Activated CD4-positive, alpha-beta memory T cell treated with anti-CD3 and anti-CD28 coated beads for 36 hours (primary cell): ENCODE measurements around the gene CORO2A. TPM values are rescaled to one million over a fixed set of nuclear protein-coding genes. Genes with fewer than 3 reads are reported as not detected.

Source experiments
- CTCF ChIA-PET: fragments of 350-600 bp; sonication (Branson Sonifier 250); formaldehyde crosslinking; loops from one replicate; lab custom pipeline; 2021; ENCODE audit warnings: antibody characterized with exemption, inconsistent platforms; lab: Charles Lee
- POLR2A ChIA-PET: fragments of 350-600 bp; sonication (Branson Sonifier 250); formaldehyde crosslinking; loops from one replicate; lab custom pipeline; 2021; ENCODE audit warnings: antibody characterized with exemption; lab: Charles Lee
- DNase-seq: peaks from one replicate; pipeline ENCODE4 v3.0.0-alpha.2; 2020
- H3K27ac Mint-ChIP-seq: one replicate; pipeline ENCODE4 v1.8.0; 2021; ENCODE audit warnings: mixed read lengths
- H3K27me3 Mint-ChIP-seq: one replicate; pipeline ENCODE4 v1.8.0; 2021; ENCODE audit warnings: mixed read lengths
- H3K36me3 Mint-ChIP-seq: one replicate; pipeline ENCODE4 v1.8.0; 2021; ENCODE audit warnings: mixed read lengths
- H3K4me1 Mint-ChIP-seq: one replicate; pipeline ENCODE4 v1.8.0; 2021; ENCODE audit warnings: low read depth, mixed read lengths
- H3K4me3 Mint-ChIP-seq: one replicate; pipeline ENCODE4 v1.8.0; 2021; ENCODE audit warnings: mild to moderate bottlenecking, mixed read lengths
- H3K9me3 Mint-ChIP-seq: one replicate; pipeline ENCODE4 v1.8.0; 2021; ENCODE audit warnings: mixed read lengths
- intact Hi-C: fragments of 100-400 bp; cut with micrococcal nuclease; formaldehyde crosslinking; loops from one replicate; pipeline ENCODE4 v1.15.1; 2023
- total RNA-seq, 2 experiments: library from RNA; stranded (reverse); gene quantifications; one replicate each; pipeline ENCODE4 v1.2.3, GENCODE V29; 2021

The CORO2A gene
- total RNA-seq, 2 experiments from 2014 or later, result 9.8 to 9.9 TPM

DNA sequence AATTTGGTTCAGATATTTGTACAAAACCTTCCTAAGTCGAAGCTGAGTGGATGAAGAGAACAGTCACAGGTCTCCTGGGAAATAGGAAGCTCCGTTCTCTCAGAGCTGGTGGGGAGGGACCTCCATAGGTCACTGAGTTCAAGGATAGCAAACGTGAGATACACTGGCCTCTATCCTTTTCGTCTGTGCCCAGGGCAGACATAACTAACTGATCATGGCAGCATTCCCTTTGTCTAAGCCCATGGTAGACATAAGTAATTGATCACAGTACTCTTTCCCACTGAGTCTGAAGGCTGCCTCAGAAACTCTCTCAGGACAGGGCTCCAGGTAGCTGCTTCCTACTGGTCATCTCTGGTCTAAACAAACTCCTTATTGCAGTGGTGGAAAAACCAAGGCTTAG lies 12.3 kb upstream of the CORO2A start:
- Mint-ChIP-seq H3K36me3 (peaks cover 3% of the 10 kb centered on the region), H3K27ac (no peak overlapping the region), H3K4me1 (peaks cover 2% of the 10 kb centered on the region), H3K27me3 (no peaks in the 10 kb centered on the region), H3K4me3 (no peak overlapping the region), H3K9me3 (no peaks in the 10 kb centered on the region)
- DNase-seq, result no peak
- POLR2A ChIA-PET, result no interaction called here
- intact Hi-C loops, result loop anchor here (1.0 to 5.0 kb wide), 4 partner anchors 50 to 130 kb away; partner anchors contain the start of genes TBC1D2 and TRIM14
- CTCF ChIA-PET, result interaction anchor here (0.9 to 6.4 kb wide), 14 partner anchors 12 to 170 kb away, joined by 3 to 47 read pairs (median 4); partner anchors contain the start of genes CORO2A, TBC1D2 and TRIM14

DNA sequence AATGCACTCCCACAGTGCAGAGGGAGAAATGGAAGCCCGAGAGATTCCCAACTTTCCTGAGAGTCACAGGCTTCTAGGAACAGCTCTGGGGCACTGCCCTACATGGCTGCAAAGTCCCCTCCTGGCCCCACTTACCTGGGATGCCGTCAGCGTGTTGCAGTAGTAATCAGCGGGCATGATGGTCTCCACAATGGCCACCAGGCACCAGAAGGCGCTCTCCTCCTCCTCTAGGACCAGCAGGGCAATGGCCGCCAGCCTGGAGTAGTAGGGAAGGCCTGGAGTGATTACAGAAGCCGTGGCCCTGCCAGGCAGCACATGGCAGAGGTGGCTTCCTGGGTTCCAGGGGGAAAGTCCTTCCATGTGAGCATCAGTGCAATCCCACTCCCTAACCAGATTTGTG lies 10.7 kb upstream of the CORO2A start:
- Mint-ChIP-seq H3K4me3 (no peak overlapping the region), H3K4me1 (peaks cover 2% of the 10 kb centered on the region), H3K27ac (no peak overlapping the region), H3K27me3 (no peaks in the 10 kb centered on the region), H3K9me3 (no peaks in the 10 kb centered on the region), H3K36me3 (peaks cover 3% of the 10 kb centered on the region)
- intact Hi-C loops, result no loop called here
- DNase-seq, result no peak
- ChIA-PET CTCF (interaction anchor here (6.4 kb wide), 1 partner anchor 11 kb away, joined by 46 read pairs; the partner anchor contains the start of gene CORO2A), POLR2A (interaction anchor here (0.8 kb wide), 1 partner anchor 10 kb away, joined by 3 read pairs; no protein-coding TSS in a partner anchor)

DNA sequence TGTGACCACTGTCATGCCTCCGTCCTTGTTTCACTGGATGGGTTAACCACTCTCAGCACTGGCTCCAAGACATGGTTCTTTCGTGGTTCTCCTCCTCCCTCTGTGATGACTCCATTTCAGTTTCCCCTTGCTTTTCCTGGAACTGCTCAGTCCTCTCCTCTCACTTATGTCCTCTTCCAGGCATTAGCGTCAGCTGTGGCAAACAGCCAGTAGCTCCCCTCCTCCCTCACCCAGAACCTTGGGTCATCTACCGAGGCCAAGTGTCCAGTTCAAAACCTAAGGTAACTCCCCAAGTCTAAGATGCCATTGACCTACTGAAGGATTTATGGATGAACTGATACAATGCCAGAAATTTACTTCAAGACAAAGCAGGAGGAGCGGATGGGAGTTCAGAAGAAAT lies 9.8 kb upstream of the CORO2A start:
- H3K9me3 Mint-ChIP-seq, result no peaks in the 10 kb centered on the region
- DNase-seq, result no peak
- H3K36me3 Mint-ChIP-seq, result no peaks in the 10 kb centered on the region
- H3K4me1 Mint-ChIP-seq, result peaks cover 2% of the 10 kb centered on the region
- no peaks in the 10 kb centered on the region for H3K27me3 Mint-ChIP-seq
- intact Hi-C loops, result no loop called here
- CTCF ChIA-PET, result interaction anchor here (6.4 kb wide), 1 partner anchor 10 kb away, joined by 46 read pairs; the partner anchor contains the start of gene CORO2A
- POLR2A ChIA-PET, result no interaction called here
- H3K27ac Mint-ChIP-seq, result no peak overlapping the region
- H3K4me3 Mint-ChIP-seq, result no peak overlapping the region

DNA sequence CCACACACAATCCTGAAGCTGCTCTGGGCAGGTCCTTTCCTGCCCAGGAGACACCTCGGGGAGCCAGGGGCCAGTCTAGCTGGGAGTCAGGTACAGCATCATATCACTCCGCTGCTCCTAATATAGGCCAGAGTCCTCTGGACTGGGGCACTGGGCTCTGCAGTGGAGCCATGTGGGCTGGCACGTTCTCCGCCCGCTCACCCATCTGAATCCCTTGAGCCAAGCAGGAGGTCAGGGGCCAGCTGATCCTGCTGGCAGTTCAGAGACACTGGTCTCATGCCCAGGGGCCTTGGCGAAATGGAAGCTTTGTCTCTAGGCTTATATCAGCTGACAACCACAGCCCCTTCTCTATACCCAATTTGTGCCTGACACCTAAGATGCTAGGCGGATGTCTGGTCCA lies 9.3 kb upstream of the CORO2A start:
- CTCF ChIA-PET, result no interaction called here
- H3K27ac Mint-ChIP-seq, result no peak overlapping the region

DNA sequence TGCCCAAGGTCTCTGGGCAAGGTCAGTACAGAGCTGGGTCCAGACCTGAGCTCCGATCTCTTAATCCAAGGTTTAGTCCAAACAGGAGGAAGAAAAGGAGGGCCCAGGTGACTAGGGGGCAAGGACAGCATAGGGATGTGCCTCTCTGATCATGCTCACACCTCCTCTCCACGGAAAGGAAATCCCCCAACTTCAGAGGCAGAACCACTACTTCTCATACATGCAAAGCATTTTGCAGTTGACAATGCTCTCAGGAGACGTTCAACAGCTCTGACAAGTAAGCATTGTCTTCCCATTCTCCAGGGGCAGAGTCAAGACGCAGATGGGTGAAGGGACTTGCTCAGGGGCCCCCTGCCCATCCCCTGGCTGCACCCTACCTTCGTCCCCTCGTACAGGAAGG lies 8.7 kb upstream of the CORO2A start:
- Mint-ChIP-seq H3K9me3 (no peaks in the 10 kb centered on the region), H3K27me3 (no peaks in the 10 kb centered on the region), H3K36me3 (no peaks in the 10 kb centered on the region), H3K4me3 (no peak overlapping the region), H3K27ac (no peak overlapping the region), H3K4me1 (peaks cover 2% of the 10 kb centered on the region)
- no peak for DNase-seq
- CTCF ChIA-PET, result no interaction called here
- POLR2A ChIA-PET, result no interaction called here
- intact Hi-C loops, result no loop called here

More for the DNA sequence above, 9.3 kb upstream of the CORO2A start:
- no peak for DNase-seq
- intact Hi-C loops, result no loop called here
- no peaks in the 10 kb centered on the region for H3K9me3 Mint-ChIP-seq
- POLR2A ChIA-PET, result no interaction called here
- H3K4me3 Mint-ChIP-seq, result no peak overlapping the region
- peaks cover 2% of the 10 kb centered on the region for H3K4me1 Mint-ChIP-seq
- H3K27me3 Mint-ChIP-seq, result no peaks in the 10 kb centered on the region
- no peaks in the 10 kb centered on the region for H3K36me3 Mint-ChIP-seq

DNA sequence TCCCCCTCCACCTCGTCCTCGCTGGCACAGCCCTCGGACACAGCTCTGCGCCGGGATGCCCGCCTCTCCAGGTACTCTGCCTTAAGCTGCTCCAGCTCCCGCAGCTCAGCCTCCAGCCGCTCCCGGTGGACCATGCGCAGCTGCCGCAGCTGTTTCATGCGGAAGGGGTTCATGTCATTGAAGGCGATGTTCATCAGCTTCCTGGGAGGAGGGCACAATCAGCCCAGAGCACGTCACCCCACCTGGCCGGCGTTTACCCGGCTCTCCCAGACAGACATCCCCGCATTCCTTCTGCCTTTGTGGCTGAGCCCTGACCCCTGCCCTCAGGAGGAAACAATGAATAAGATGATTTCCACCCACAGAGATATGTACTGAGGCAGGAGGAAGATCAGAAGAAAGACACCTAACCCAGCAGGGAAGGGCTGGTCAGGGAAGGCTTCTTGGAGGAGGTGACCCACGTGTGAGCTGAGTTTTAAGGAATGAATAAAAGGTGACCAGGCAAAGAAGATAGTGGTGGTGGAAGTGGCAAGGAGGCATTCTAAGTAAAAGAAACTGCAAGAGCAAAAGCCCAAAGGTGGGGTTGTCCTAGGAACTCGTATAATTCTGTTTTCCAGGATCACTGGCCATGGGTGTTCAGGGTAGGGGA lies 7.1 kb upstream of the CORO2A start:
- no peak overlapping the region for H3K27ac Mint-ChIP-seq
- ChIA-PET POLR2A (no interaction called here), CTCF (interaction anchor here (1.4 kb wide), 1 partner anchor 63 kb away, joined by 5 read pairs; no protein-coding TSS in a partner anchor)
- intact Hi-C loops, result no loop called here
- H3K27me3 Mint-ChIP-seq, result no peaks in the 10 kb centered on the region
- no peaks in the 10 kb centered on the region for H3K36me3 Mint-ChIP-seq
- no peak overlapping the region for H3K4me3 Mint-ChIP-seq
- H3K9me3 Mint-ChIP-seq, result no peaks in the 10 kb centered on the region
- H3K4me1 Mint-ChIP-seq, result no peaks in the 10 kb centered on the region
- no peak for DNase-seq

DNA sequence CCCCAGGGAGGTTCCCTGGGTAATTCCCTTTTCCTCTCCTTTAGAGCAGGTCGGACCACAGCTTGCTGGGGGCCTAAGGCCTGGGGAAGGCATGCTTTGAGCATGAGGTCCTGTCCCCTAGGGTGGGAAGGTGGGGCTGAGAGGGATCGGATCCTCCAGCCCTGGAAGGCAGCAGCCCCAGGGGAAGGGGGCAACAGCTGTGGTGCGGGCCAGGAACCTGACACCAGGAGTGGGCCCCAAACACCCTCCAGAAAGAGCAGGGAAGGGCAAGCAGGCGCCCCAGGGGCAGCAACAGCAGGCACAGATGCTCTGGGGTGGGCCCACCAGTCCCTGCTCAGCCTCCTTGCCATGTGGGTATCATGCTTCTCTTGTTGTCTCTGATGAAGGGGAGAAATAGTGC lies 3.2 kb upstream of the CORO2A start:
- Mint-ChIP-seq H3K36me3 (no peaks in the 10 kb centered on the region), H3K27ac (no peak overlapping the region), H3K4me1 (peaks cover 7% of the 10 kb centered on the region), H3K27me3 (no peaks in the 10 kb centered on the region), H3K9me3 (no peaks in the 10 kb centered on the region), H3K4me3 (no peak overlapping the region)
- POLR2A ChIA-PET, result no interaction called here
- DNase-seq, result no peak
- intact Hi-C loops, result no loop called here
- CTCF ChIA-PET, result no interaction called here

DNA sequence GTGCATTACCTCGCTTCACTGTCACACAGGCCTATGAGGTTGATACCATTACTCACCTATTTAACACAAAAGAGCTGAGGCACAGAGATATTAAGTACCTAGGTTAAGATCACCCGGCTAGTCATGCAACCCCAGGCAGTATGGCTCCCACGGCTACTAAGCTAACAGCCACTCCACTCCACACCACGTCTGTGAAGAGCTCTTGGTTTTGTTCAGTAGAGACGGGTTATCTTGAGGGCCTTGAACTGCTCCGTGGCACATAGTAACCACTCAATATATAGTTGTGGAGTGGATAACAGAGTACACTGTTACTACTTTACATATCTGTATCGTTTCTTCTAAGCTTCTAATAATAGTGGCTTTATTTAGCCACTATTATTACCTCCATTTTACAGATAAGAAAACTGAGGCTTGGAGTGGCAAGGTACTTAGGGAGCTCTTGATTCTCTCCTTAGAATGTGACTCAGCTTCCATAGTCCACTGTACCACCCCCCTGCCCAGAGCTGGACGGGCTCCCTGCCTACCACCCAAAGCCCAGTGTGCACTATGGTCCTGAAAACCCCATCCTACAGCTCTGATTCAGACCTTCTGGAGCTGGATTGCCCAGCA lies 1.0 kb upstream of the CORO2A start:
- no peaks in the 10 kb centered on the region for H3K27me3 Mint-ChIP-seq
- H3K4me1 Mint-ChIP-seq, result peaks cover 21% of the 10 kb centered on the region
- H3K27ac Mint-ChIP-seq, result peak overlapping the region; percentile 49
- CTCF ChIA-PET, result interaction anchor here (0.7 to 4.7 kb wide), 8 partner anchors 12 to 120 kb away, joined by 3 to 46 read pairs (median 4); partner anchors contain the start of genes TBC1D2 and TRIM14
- no peaks in the 10 kb centered on the region for H3K9me3 Mint-ChIP-seq
- POLR2A ChIA-PET, result interaction anchor here (0.7 to 2.9 kb wide), 8 partner anchors 10 to 91 kb away, joined by 3 to 20 read pairs (median 3); partner anchors contain the start of gene TRIM14
- no peaks in the 10 kb centered on the region for H3K36me3 Mint-ChIP-seq
- H3K4me3 Mint-ChIP-seq, result peak overlapping the region; percentile 86
- DNase-seq, result no peak
- intact Hi-C loops, result loop anchor here (1.0 to 5.0 kb wide), 6 partner anchors 25 to 136 kb away; partner anchors contain the start of genes NANS and TBC1D2

DNA sequence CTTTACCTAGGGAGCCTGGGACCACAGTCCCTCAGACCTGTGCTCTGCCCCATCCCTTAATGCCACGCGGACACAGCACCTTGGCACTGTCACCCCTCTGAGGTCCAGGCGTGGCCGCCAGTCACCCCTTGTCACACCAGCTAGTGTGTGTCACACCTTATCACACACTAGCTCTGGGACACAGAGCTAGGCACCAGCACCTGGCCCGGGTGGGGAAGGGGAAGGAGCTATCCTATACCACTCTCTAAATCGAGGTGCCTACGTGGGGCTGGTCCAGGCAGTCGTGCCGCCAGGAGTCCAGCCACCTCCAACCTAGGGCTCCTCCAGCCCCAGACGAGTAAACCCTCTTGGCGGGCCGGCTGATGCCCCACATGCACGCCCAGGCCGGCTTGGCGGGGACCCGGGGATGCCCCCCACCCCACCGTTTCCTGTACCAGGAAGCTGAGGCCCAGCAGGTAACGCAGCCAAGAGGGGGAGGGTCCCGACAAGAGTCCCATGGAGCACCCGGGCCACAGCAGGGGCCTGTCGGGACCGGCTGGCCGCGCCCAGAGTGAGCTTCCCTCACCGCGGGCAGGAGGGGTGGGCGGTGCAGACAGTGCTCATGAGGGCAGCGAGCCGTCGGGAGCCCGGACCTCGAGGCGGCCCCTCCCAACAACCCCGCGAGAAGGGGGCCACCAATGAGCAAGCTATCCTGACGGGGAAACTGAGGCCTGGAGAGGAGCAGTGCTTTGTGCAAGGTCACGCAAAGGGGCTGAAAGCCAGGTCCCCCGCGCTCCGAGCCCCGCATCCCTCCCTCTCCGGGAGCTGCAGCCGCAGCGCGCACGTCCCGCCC lies 550 bp downstream of the CORO2A start:
- POLR2A ChIA-PET, result interaction anchor here (0.6 to 2.9 kb wide), 9 partner anchors 14 to 285 kb away, joined by 3 to 20 read pairs (median 4); partner anchors contain the start of genes NANS, TBC1D2 and TRIM14
- peaks cover 21% of the 10 kb centered on the region for H3K4me1 Mint-ChIP-seq
- CTCF ChIA-PET, result interaction anchor here (0.7 to 4.7 kb wide), 9 partner anchors 10 to 117 kb away, joined by 3 to 46 read pairs (median 4); partner anchors contain the start of gene TBC1D2

DNA sequence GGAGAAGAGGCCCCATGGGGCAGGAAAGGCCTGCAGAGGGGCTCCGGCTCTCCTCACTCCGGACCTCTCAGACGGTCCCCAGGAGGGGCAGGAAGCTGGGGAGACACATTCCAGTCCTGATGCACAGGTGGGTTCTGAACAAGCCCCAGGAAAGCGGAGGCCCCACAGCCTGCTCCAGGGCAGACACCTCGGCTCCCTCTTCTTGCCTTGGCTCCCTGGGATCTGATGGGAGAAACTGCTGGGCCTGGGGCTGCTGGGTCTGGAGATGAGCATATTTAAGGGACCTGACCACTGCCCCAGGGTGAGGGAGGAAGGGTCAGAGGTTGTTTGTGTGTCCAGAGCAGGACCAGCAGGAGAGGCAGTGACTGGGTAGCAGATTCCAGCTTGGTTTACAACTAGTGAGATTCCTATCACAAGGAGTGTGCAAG lies 1.2 kb downstream of the CORO2A start:
- no peaks in the 10 kb centered on the region for H3K36me3 Mint-ChIP-seq
- H3K4me3 Mint-ChIP-seq, result peak overlapping the region; percentile 71
- H3K4me1 Mint-ChIP-seq, result peaks cover 21% of the 10 kb centered on the region
- no peak overlapping the region for H3K27ac Mint-ChIP-seq
- DNase-seq, result no peak
- intact Hi-C loops, result loop anchor here (5.0 kb wide), 2 partner anchors 89 to 134 kb away; partner anchors contain the start of gene NANS
- CTCF ChIA-PET, result interaction anchor here (1.4 to 4.7 kb wide), 3 partner anchors 14 to 301 kb away, joined by 4 to 46 read pairs (median 5); partner anchors contain the start of gene TBC1D2
- POLR2A ChIA-PET, result interaction anchor here (1.2 to 2.9 kb wide), 3 partner anchors 65 to 73 kb away, joined by 4 to 20 read pairs (median 6); partner anchors contain the start of gene TRIM14
- H3K9me3 Mint-ChIP-seq, result no peaks in the 10 kb centered on the region
- H3K27me3 Mint-ChIP-seq, result no peaks in the 10 kb centered on the region

More for the DNA sequence above, 550 bp downstream of the CORO2A start:
- peak; percentile 46 for DNase-seq
- no peaks in the 10 kb centered on the region for H3K9me3 Mint-ChIP-seq
- H3K4me3 Mint-ChIP-seq, result peak overlapping the region; percentile 71
- no peaks in the 10 kb centered on the region for H3K36me3 Mint-ChIP-seq
- H3K27me3 Mint-ChIP-seq, result no peaks in the 10 kb centered on the region
- no peak overlapping the region for H3K27ac Mint-ChIP-seq
- intact Hi-C loops, result loop anchor here (2.0 to 5.0 kb wide), 3 partner anchors 23 to 135 kb away; partner anchors contain the start of gene NANS

DNA sequence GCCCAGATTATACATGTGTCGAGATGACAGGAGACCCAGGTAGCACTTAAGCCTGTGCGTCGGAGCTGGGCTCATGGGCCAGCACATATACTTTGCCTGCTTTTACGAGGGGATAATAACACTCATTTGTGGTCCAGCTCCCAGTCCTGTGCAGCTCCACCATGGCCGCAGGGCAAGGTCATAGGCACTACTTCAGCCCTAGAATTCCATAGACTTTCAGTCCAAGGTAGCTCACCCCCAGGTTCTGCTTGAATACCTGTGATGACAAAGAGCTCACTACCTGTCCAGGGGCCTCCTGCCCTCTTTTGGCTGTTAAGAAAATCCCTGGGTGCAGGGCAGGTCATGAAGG lies 1.7 kb downstream of the CORO2A start:
- H3K27me3 Mint-ChIP-seq, result no peaks in the 10 kb centered on the region
- H3K4me3 Mint-ChIP-seq, result peak overlapping the region; percentile 71
- POLR2A ChIA-PET, result no interaction called here
- intact Hi-C loops, result loop anchor here (5.0 kb wide), 2 partner anchors 88 to 133 kb away; partner anchors contain the start of gene NANS
- peaks cover 21% of the 10 kb centered on the region for H3K4me1 Mint-ChIP-seq
- no peak overlapping the region for H3K27ac Mint-ChIP-seq
- DNase-seq, result no peak
- CTCF ChIA-PET, result interaction anchor here (1.4 to 4.7 kb wide), 2 partner anchors 15 to 300 kb away, joined by 4 to 46 read pairs; no protein-coding TSS in a partner anchor
- H3K9me3 Mint-ChIP-seq, result no peaks in the 10 kb centered on the region
- H3K36me3 Mint-ChIP-seq, result no peaks in the 10 kb centered on the region
